ENCODE measurements around the gene DAB1. TPM values are rescaled to one million over a fixed set of nuclear protein-coding genes. Genes with fewer than 3 reads are reported as not detected.

The DAB1 gene
- total RNA-seq, 4 donors from 2014 or later = 0.48 to 1.2 TPM; not detected in 2

- TF ChIP-seq POLR2AphosphoS5 (IDR thresholded peaks at IDR 0.05) (peak in 2 of 3 donors; percentile 50 to 54), CTCF (IDR thresholded peaks at IDR 0.05) (no peak), POLR2A (IDR thresholded peaks at IDR 0.05) (no peak), EP300 (IDR thresholded peaks at IDR 0.05; ENCODE audit: low read depth) (no peak)
- Histone ChIP-seq H3K4me3 (no peak overlapping the region), H3K27ac (no peak overlapping the region), H3K9me3 (no peaks in the 10 kb centered on the region), H3K4me1 (no peaks in the 10 kb centered on the region), H3K27me3 (no peaks in the 10 kb centered on the region), H3K36me3 (no peaks in the 10 kb centered on the region)
- no peak for DNase-seq
- WGBS, 2 donors (ENCODE audit: low coverage in 1 of 2) = 31 to 70% methylated on average over 2 to 4 of the region's 4 CpGs
- in situ Hi-C loops (cut with MboI; ENCODE audit: low pct_ligation_motif_present in 1 of 4, low pct_unique_long_range_greater_than_20kb in 1 of 4, low sequenced_read_pairs in 3 of 4) (no loop called here), intact Hi-C loops (cut with DNase I; ENCODE audit: low total_unique reads) (no loop called here)
Observed at GRCh38 chr1:57407928-57408327, 15.9 kb downstream of the DAB1 start.

GRCh38 chr1:57406428-57406970, 17.4 kb downstream of the DAB1 start:
- Histone ChIP-seq H3K36me3 (no peaks in the 10 kb centered on the region), H3K9me3 (no peaks in the 10 kb centered on the region), H3K27ac (no peak overlapping the region), H3K4me1 (no peaks in the 10 kb centered on the region), H3K27me3 (no peaks in the 10 kb centered on the region), H3K4me3 (no peak overlapping the region)
- no peak for TF ChIP-seq POLR2A (IDR thresholded peaks at IDR 0.05)
- in situ Hi-C loops (cut with MboI; ENCODE audit: low pct_ligation_motif_present in 1 of 4, low pct_unique_long_range_greater_than_20kb in 1 of 4, low sequenced_read_pairs in 3 of 4) (no loop called here), intact Hi-C loops (cut with DNase I; ENCODE audit: low total_unique reads) (no loop called here)
- 86% methylated on average over 2 of the region's 2 CpGs; no CpG with 5 or more reads in 1 of the 2 donors for WGBS, 2 donors (ENCODE audit: low coverage in 1 of 2)
- no peak for DNase-seq

GRCh38 chr1:57404884-57405283, 19.0 kb downstream of the DAB1 start:
- H3K27ac ChIP-seq = no peak overlapping the region
- intact Hi-C loops (cut with DNase I; ENCODE audit: low total_unique reads) (no loop called here), in situ Hi-C loops (cut with MboI; ENCODE audit: low pct_ligation_motif_present in 1 of 4, low pct_unique_long_range_greater_than_20kb in 1 of 4, low sequenced_read_pairs in 3 of 4) (no loop called here)
- no peak for DNase-seq
- no peaks in the 10 kb centered on the region for H3K9me3 ChIP-seq
- no peaks in the 10 kb centered on the region for H3K36me3 ChIP-seq
- TF ChIP-seq CTCF (IDR thresholded peaks at IDR 0.05) = no peak
- TF ChIP-seq POLR2AphosphoS5 (IDR thresholded peaks at IDR 0.05) = no peak
- no peak for TF ChIP-seq POLR2A (IDR thresholded peaks at IDR 0.05)
- no peak for TF ChIP-seq EP300 (IDR thresholded peaks at IDR 0.05; ENCODE audit: low read depth)
- H3K27me3 ChIP-seq = no peaks in the 10 kb centered on the region
- no peaks in the 10 kb centered on the region for H3K4me1 ChIP-seq
- no peak overlapping the region for H3K4me3 ChIP-seq
- 69 to 73% methylated on average over 3 of the region's 3 CpGs for WGBS, 2 donors (ENCODE audit: low coverage in 1 of 2)

DNA sequence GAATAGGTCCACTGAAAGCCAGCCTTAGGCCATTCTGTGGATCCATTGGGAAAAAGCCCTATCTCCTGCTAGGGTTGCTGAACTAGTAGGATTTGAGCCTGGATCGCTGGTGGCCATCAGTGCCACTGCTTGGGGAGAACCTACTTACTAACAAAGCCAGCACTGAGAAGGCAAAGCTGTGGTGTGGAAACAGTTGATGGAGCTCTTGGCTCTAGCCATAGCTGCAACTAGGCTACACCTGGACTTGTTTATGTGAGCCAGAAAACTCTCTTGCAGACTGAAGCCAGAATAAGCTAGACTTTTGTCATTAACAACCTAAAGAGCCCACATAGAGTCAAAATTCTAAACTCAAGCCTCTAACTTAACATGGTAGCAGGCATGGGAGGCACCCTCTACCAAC, 20.7 kb downstream of the DAB1 start:
- DNase-seq = no peak
- intact Hi-C loops (cut with DNase I; ENCODE audit: low total_unique reads) = no loop called here
- no peak for TF ChIP-seq CTCF (IDR thresholded peaks at IDR 0.05)
- no peak for TF ChIP-seq EP300 (IDR thresholded peaks at IDR 0.05; ENCODE audit: low read depth)
- TF ChIP-seq POLR2A (IDR thresholded peaks at IDR 0.05) = no peak
- TF ChIP-seq POLR2AphosphoS5 (IDR thresholded peaks at IDR 0.05) = no peak
- Histone ChIP-seq H3K36me3 (no peaks in the 10 kb centered on the region), H3K27ac (no peak overlapping the region), H3K4me3 (no peak overlapping the region), H3K9me3 (no peaks in the 10 kb centered on the region), H3K4me1 (no peaks in the 10 kb centered on the region), H3K27me3 (no peaks in the 10 kb centered on the region)
- 77% methylated on average over 1 of the region's 1 CpG; no CpG with 5 or more reads in 1 of the 2 donors for WGBS, 2 donors (ENCODE audit: low coverage in 1 of 2)
- in situ Hi-C loops (cut with MboI; ENCODE audit: low pct_ligation_motif_present in 1 of 4, low pct_unique_long_range_greater_than_20kb in 1 of 4, low sequenced_read_pairs in 3 of 4) = no loop called here

DNA sequence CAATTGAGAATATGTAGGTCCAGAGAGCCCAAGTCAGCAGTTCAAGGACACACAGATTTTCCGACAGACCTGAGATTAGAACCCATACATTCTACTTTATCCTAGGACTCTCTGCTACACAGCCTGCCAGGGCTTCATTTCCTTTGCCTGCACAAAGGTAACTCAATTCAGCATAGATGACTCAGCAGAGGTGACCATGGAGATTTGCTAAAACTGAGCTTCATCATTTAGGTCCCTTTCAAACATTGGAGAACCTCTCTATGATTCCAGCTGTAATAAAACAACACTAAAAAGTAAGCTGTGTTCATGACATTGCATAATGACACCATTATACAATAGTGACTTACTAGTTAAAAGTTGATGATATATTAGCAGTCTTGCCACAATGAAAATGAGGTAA, 22.2 kb downstream of the DAB1 start:
- Histone ChIP-seq H3K9me3 (no peaks in the 10 kb centered on the region), H3K27ac (no peak overlapping the region), H3K4me1 (no peaks in the 10 kb centered on the region), H3K27me3 (no peaks in the 10 kb centered on the region), H3K4me3 (no peak overlapping the region), H3K36me3 (no peaks in the 10 kb centered on the region)
- no peak for DNase-seq
- WGBS, 2 donors (ENCODE audit: low coverage in 1 of 2) = 100% methylated on average over 1 of the region's 1 CpG; no CpG with 5 or more reads in 1 of the 2 donors
- in situ Hi-C loops (cut with MboI; ENCODE audit: low pct_ligation_motif_present in 1 of 4, low pct_unique_long_range_greater_than_20kb in 1 of 4, low sequenced_read_pairs in 3 of 4) = no loop called here
- TF ChIP-seq POLR2A (IDR thresholded peaks at IDR 0.05) (no peak), CTCF (IDR thresholded peaks at IDR 0.05) (no peak), POLR2AphosphoS5 (IDR thresholded peaks at IDR 0.05) (no peak), EP300 (IDR thresholded peaks at IDR 0.05; ENCODE audit: low read depth) (no peak)
- intact Hi-C loops (cut with DNase I; ENCODE audit: low total_unique reads) = no loop called here

Measured in transverse colon (tissue), 4 donors.